Heart left ventricle (tissue), 16 donors: ENCODE results near the gene PIP4K2A. TPM values are rescaled to one million over a fixed set of nuclear protein-coding genes. Genes with fewer than 3 reads are reported as not detected.

Experiments
- ATAC-seq, 4 donors: fragments of 200-7000 bp; cut with Tn5 transposase; one replicate each; pipeline ENCODE4 v1.9.1; 2020 to 2022; ENCODE audit warnings: moderate library complexity in 4 of 4, mild to moderate bottlenecking in 3 of 4, moderate number of reproducible peaks in 1 of 4
- DNase-seq, 5 donors: peaks; one replicate each; pipeline ENCODE4 v3.0.0-alpha.2; 2020
- H3K27ac ChIP-seq, 12 donors: fragments of 200-600 bp; sonication (generic) in 4 of 12; one replicate each; pipeline versions ENCODE4 v1.5.0 to v1.8.0; 2016 to 2022; ENCODE audit warnings: mild to moderate bottlenecking in 2 of 12
- H3K27me3 ChIP-seq, 9 donors: fragments of 200-600 bp; sonication (generic) in 2 of 9; one replicate each; pipeline versions ENCODE4 v1.5.1 to v1.8.0; 2016 to 2022; ENCODE audit warnings: mild to moderate bottlenecking in 3 of 9
- H3K36me3 ChIP-seq, 9 donors: fragments of 200-600 bp; sonication (generic) in 2 of 9; one replicate each; pipeline versions ENCODE4 v1.5.0 to v1.8.0; 2018 to 2022; ENCODE audit warnings: mild to moderate bottlenecking in 2 of 9
- H3K4me1 ChIP-seq, 12 donors: fragments of 200-600 bp; sonication (generic) in 4 of 12; one replicate each; pipeline versions ENCODE4 v1.5.0 to v1.8.0; 2016 to 2022; ENCODE audit warnings: mild to moderate bottlenecking in 3 of 12
- H3K4me3 ChIP-seq, 12 donors: fragments of 200-600 bp; sonication (generic) in 4 of 12; one replicate each; pipeline versions ENCODE4 v1.5.0 to v1.8.0; 2017 to 2022; ENCODE audit warnings: mild to moderate bottlenecking in 9 of 12, moderate library complexity in 4 of 12
- H3K9me3 ChIP-seq, 12 donors: fragments of 200-600 bp; sonication (generic) in 4 of 12; one replicate each; pipeline versions ENCODE4 v1.5.0 to v1.8.0; 2016 to 2022; ENCODE audit warnings: mild to moderate bottlenecking in 1 of 12
- POLR2A ChIP-seq, 2 donors: fragments of 450-650 bp; IDR thresholded peaks; one replicate each; pipeline ENCODE4 v1.6.1; 2017; ENCODE audit warnings: antibody characterized with exemption in 2 of 2, mild to moderate bottlenecking in 2 of 2, moderate library complexity in 2 of 2
- WGBS, 4 donors: extraction: QIAGEN DNeasy Blood & Tissue Kit in 2 of 4; methylation state at CpG; one replicate each; pipeline versions ENCODE4 v1.1.5 to v1.1.7; 2013 to 2018; 5-methylcytosine and 5-hydroxymethylcytosine counted together
- intact Hi-C, 10 donors: fragments of 100-400 bp; cut with DNase I; formaldehyde crosslinking; loops; one replicate each; pipeline versions ENCODE4 v1.11.1 to v1.14.2; 2022
- polyA plus RNA-seq, 2 donors: library from polyadenylated mRNA; stranded (reverse); fragments of 200-250 nt; gene quantifications; one replicate each; pipeline ENCODE4 v1.2.3, GENCODE V29; 2013
- total RNA-seq, 9 donors: library from RNA; depleted of rRNA in 2 of 9; stranded (reverse); fragments of >200 nt in 2 of 9; fragmentation: NEBNext Ultra II Directional in 3 of 9; extraction: Animal tissue kit (Norgen Biotek cat#: 25700) in 3 of 9; gene quantifications; one replicate each; pipeline versions ENCODE4 v1.1.0 to v1.2.4, GENCODE V29; 2016 to 2023
- TF ChIP-seq, protein P1 (sequence below), 12 donors: fragments of 200-600 bp; sonication (generic) in 4 of 12; IDR thresholded peaks; one replicate each; pipeline versions ENCODE4 v1.5.0 to v1.8.0; 2018 to 2022; ENCODE audit warnings: antibody characterized with exemption in 12 of 12, mild to moderate bottlenecking in 5 of 12
- donor health status: ischemic (EF 13 %, LVEDD 7.1; RV severe dilation, severe dysfunction).
- donor health status: healthy with polysubstance abuse.
- donor health status: DM: no; HTN: yes; CAD: no.
- donor health status: DM: no; HTN: no; CAD: no.
- donor health status: ischemic (EF 25% LVEDD 6.9; RV normal size, moderate dysfunction).
- donor health status: ischemic (EF 25% LVEDD 5.7; RV mildly dilated, moderate dysfunction).
- donor health status: healthy.
- donor health status: DM: yes; HTN: yes; CAD: no.
- donor health status: ischemic (EF 35%, LVEDD 5.7; RV mildly dilated, moderate dysfunction).
- donor health status: nonischemic (EF 11% LVEDD 7.7; RV severe dilation, severe dysfunction).
- donor health status: DM: yes; HTN: yes; CAD: no.
- donor health status: PGD.
- donor health status: ischemic (EF 29% LVEDD 5.4; RV normal size, mild dysfunction).
- donor health status: nonischemic (EF 23%, LVEDD 6.1; RV moderate dilation, normal function).

PIP4K2A gene
- total and polyA plus RNA-seq, 11 donors: 4.0 to 35.6 (median 12.5) TPM

DNA sequence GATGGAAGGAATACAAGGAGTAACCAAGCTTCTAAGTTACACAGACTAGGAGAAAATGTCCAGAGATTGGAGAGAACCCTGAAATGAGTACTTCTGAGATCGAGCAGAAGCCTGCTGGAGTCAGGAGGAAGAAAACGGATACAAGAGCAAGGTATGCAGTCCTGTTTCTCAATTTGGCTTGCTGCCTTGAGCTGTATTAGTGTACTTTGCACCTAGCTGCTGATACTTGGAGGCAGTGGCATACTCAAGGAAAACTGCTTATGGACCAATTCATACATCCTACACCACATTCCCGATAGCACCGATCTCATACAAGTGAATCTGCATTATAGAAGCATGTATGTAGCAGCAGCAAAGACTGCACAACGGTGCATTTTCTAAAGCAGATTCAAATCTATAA is 14.4 kb downstream of the PIP4K2A start:
- TF ChIP-seq, protein P1, sequence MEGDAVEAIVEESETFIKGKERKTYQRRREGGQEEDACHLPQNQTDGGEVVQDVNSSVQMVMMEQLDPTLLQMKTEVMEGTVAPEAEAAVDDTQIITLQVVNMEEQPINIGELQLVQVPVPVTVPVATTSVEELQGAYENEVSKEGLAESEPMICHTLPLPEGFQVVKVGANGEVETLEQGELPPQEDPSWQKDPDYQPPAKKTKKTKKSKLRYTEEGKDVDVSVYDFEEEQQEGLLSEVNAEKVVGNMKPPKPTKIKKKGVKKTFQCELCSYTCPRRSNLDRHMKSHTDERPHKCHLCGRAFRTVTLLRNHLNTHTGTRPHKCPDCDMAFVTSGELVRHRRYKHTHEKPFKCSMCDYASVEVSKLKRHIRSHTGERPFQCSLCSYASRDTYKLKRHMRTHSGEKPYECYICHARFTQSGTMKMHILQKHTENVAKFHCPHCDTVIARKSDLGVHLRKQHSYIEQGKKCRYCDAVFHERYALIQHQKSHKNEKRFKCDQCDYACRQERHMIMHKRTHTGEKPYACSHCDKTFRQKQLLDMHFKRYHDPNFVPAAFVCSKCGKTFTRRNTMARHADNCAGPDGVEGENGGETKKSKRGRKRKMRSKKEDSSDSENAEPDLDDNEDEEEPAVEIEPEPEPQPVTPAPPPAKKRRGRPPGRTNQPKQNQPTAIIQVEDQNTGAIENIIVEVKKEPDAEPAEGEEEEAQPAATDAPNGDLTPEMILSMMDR (IDR thresholded peaks at IDR 0.05): no peak
- no peak for TF ChIP-seq POLR2A (IDR thresholded peaks at IDR 0.05)
- intact Hi-C loops: no loop called here

DNA sequence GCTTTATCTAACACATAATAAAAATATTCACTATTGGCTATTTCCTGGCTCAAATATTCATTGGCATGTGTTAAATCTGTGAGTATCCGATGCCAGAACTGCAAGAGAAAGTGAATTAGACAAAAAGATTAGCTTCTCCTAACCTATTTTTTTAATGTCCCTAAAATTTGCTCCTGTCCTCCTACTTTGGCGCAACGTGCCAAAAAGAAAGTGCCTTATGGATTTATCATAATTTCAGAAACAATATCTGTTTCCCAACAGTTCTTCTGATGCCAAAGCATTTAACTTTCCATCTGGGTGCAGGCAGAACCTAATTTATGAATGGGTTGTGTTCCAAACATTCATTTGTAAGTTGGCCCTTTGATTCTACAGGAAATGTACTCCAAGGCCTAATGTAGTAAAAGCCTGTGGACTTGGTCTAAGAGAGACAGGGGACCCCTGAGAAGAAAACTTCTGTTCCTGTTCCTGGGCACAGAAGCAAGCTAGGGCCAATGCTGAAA is 15.4 kb downstream of the PIP4K2A start:
- TF ChIP-seq, protein P1 (IDR thresholded peaks at IDR 0.05): no peak
- no peak for TF ChIP-seq POLR2A (IDR thresholded peaks at IDR 0.05)
- 56 to 74% (median 61%) methylated on average over 3 of the region's 3 CpGs for WGBS, 4 donors
- Histone ChIP-seq H3K4me3 (no peak overlapping the region), H3K27ac (peak overlapping the region in 1 of 12 donors; percentile 25), H3K27me3 (no peaks in the 10 kb centered on the region), H3K9me3 (no peaks in the 10 kb centered on the region), H3K4me1 (peaks cover 0 to 72% (median 9%) of the 10 kb centered on the region in 12 donors), H3K36me3 (no peaks in the 10 kb centered on the region)
- ATAC-seq (no peak), DNase-seq (no peak)
- intact Hi-C loops: no loop called here

More for the DNA sequence above, 14.4 kb downstream of the PIP4K2A start:
- DNase-seq (no peak), ATAC-seq (no peak)
- Histone ChIP-seq H3K4me1 (peaks cover 0 to 75% (median 9%) of the 10 kb centered on the region in 12 donors), H3K27ac (no peak overlapping the region), H3K4me3 (no peak overlapping the region), H3K27me3 (no peaks in the 10 kb centered on the region), H3K36me3 (no peaks in the 10 kb centered on the region), H3K9me3 (no peaks in the 10 kb centered on the region)
- 93 to 95% (median 94%) methylated on average over 5 of the region's 5 CpGs for WGBS, 4 donors

DNA sequence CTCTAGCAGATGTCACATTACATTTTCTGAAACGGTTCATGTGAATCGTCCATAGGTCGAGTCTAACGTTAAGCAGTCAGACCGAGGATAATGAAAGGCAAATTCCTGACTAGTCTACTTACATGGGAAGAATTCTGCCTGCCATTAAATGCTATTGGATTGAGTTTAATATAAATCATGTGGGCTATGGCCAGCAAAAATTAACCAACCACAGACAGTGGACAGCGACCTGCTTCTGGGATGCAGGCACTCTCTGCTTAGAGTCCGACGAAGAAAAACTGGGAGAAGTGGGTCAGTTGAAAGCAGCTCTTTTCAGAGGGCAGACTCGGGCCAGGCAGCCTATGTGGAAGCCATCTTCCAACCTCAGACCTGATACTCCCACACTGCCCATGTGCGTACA is 16.6 kb downstream of the PIP4K2A start:
- Histone ChIP-seq H3K4me3 (no peak overlapping the region), H3K27me3 (no peaks in the 10 kb centered on the region), H3K27ac (no peak overlapping the region), H3K4me1 (peaks cover 0 to 73% (median 9%) of the 10 kb centered on the region in 12 donors), H3K36me3 (no peaks in the 10 kb centered on the region), H3K9me3 (no peaks in the 10 kb centered on the region)
- DNase-seq (no peak), ATAC-seq (no peak)
- 93 to 96% (median 95%) methylated on average over 10 of the region's 10 CpGs for WGBS, 4 donors
- TF ChIP-seq POLR2A (IDR thresholded peaks at IDR 0.05): no peak
- TF ChIP-seq, protein P1 (IDR thresholded peaks at IDR 0.05): no peak
- intact Hi-C loops: no loop called here

DNA sequence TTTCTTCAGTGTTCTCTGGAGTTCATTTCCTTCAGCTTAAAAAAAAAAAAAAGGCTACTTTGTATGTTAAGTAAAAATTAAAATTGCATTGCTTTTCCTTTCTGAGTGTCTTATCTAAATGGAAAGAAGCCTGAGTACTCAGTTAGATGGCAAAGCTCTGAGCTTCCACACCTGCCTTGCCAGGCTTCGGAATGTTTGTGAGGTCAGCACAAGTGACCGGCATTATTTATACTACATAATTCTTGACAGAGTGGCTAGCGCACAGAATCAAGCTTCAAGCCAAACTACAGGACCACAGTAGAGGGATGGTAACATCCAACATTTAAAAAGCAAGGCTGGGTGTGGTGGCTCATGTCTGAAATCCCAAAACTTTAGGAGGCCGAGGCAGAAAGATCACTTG is 17.3 kb downstream of the PIP4K2A start:
- Histone ChIP-seq H3K27ac (no peak overlapping the region), H3K9me3 (no peaks in the 10 kb centered on the region), H3K4me1 (peaks cover 0 to 68% (median 9%) of the 10 kb centered on the region in 12 donors), H3K36me3 (no peaks in the 10 kb centered on the region), H3K4me3 (no peak overlapping the region), H3K27me3 (no peaks in the 10 kb centered on the region)
- 51 to 72% (median 65%) methylated on average over 4 of the region's 4 CpGs for WGBS, 4 donors
- DNase-seq: no peak
- intact Hi-C loops: no loop called here
- ATAC-seq: peak; percentile 43 to 77 (median 63)
- TF ChIP-seq, protein P1 (IDR thresholded peaks at IDR 0.05): no peak
- no peak for TF ChIP-seq POLR2A (IDR thresholded peaks at IDR 0.05)
